ENCODE measurements around the gene MYL7. TPM values are rescaled to one million over a fixed set of nuclear protein-coding genes. Genes with fewer than 3 reads are reported as not detected.

The MYL7 gene
- total RNA-seq, 4 donors from 2014 or later: not detected

- 80 to 93% methylated on average over 1 to 8 of the region's 8 CpGs for WGBS, 2 donors (ENCODE audit: low coverage in 1 of 2)
- no peak for DNase-seq
- TF ChIP-seq EP300 (IDR thresholded peaks at IDR 0.05; ENCODE audit: low read depth): no peak
- TF ChIP-seq POLR2A (IDR thresholded peaks at IDR 0.05): no peak
- no peak for TF ChIP-seq CTCF (IDR thresholded peaks at IDR 0.05)
- Histone ChIP-seq H3K27ac (no peak overlapping the region), H3K9me3 (no peaks in the 10 kb centered on the region), H3K4me1 (peaks cover 6 to 20% (median 7%) of the 10 kb centered on the region in 4 donors), H3K27me3 (no peaks in the 10 kb centered on the region), H3K4me3 (no peak overlapping the region), H3K36me3 (no peaks in the 10 kb centered on the region)
- intact Hi-C loops (cut with DNase I; ENCODE audit: low total_unique reads) (loop anchor here (5.0 kb wide), 1 partner anchor 243 kb away; no protein-coding TSS in a partner anchor), in situ Hi-C loops (cut with MboI; ENCODE audit: low pct_ligation_motif_present in 1 of 4, low pct_unique_long_range_greater_than_20kb in 1 of 4, low sequenced_read_pairs in 3 of 4) (no loop called here)
These were observed 21.2 kb downstream of the MYL7 start for GRCh38 chr7:44119829-44120380.

GRCh38 chr7:44117801-44118429 is 23.2 kb downstream of the MYL7 start:
- peaks cover 6 to 13% (median 6%) of the 10 kb centered on the region in 4 donors for H3K4me1 ChIP-seq
- intact Hi-C loops (cut with DNase I; ENCODE audit: low total_unique reads): no loop called here
- WGBS, 2 donors (ENCODE audit: low coverage in 1 of 2): 91% methylated on average over 13 of the region's 13 CpGs; no CpG with 5 or more reads in 1 of the 2 donors
- DNase-seq: no peak
- no peak overlapping the region for H3K27ac ChIP-seq
- no peaks in the 10 kb centered on the region for H3K36me3 ChIP-seq
- TF ChIP-seq POLR2AphosphoS5 (IDR thresholded peaks at IDR 0.05) (no peak), EP300 (IDR thresholded peaks at IDR 0.05; ENCODE audit: low read depth) (no peak), CTCF (IDR thresholded peaks at IDR 0.05) (no peak), POLR2A (IDR thresholded peaks at IDR 0.05) (no peak)
- no peaks in the 10 kb centered on the region for H3K9me3 ChIP-seq
- in situ Hi-C loops (cut with MboI; ENCODE audit: low pct_ligation_motif_present in 1 of 4, low pct_unique_long_range_greater_than_20kb in 1 of 4, low sequenced_read_pairs in 3 of 4): no loop called here
- no peaks in the 10 kb centered on the region for H3K27me3 ChIP-seq
- H3K4me3 ChIP-seq: no peak overlapping the region

- Histone ChIP-seq H3K4me3 (no peak overlapping the region), H3K36me3 (no peaks in the 10 kb centered on the region), H3K4me1 (peaks cover 0 to 4% (median 0%) of the 10 kb centered on the region in 4 donors), H3K27ac (no peak overlapping the region), H3K9me3 (no peaks in the 10 kb centered on the region), H3K27me3 (no peaks in the 10 kb centered on the region)
- 90% methylated on average over 24 of the region's 25 CpGs; no CpG with 5 or more reads in 1 of the 2 donors for WGBS, 2 donors (ENCODE audit: low coverage in 1 of 2)
- intact Hi-C loops (cut with DNase I; ENCODE audit: low total_unique reads): no loop called here
- no peak for DNase-seq
- in situ Hi-C loops (cut with MboI; ENCODE audit: low pct_ligation_motif_present in 1 of 4, low pct_unique_long_range_greater_than_20kb in 1 of 4, low sequenced_read_pairs in 3 of 4): no loop called here
- TF ChIP-seq EP300 (IDR thresholded peaks at IDR 0.05; ENCODE audit: low read depth) (no peak), POLR2AphosphoS5 (IDR thresholded peaks at IDR 0.05) (no peak), POLR2A (IDR thresholded peaks at IDR 0.05) (no peak), CTCF (IDR thresholded peaks at IDR 0.05) (no peak)
These were observed 24.1 kb downstream of the MYL7 start for GRCh38 chr7:44116789-44117666.

GRCh38 chr7:44116087-44116788 is 24.9 kb downstream of the MYL7 start:
- Histone ChIP-seq H3K27ac (no peak overlapping the region), H3K9me3 (no peaks in the 10 kb centered on the region), H3K27me3 (no peaks in the 10 kb centered on the region), H3K4me3 (no peak overlapping the region), H3K36me3 (no peaks in the 10 kb centered on the region), H3K4me1 (no peaks in the 10 kb centered on the region)
- 87% methylated on average over 14 of the region's 17 CpGs; no CpG with 5 or more reads in 1 of the 2 donors for WGBS, 2 donors (ENCODE audit: low coverage in 1 of 2)
- intact Hi-C loops (cut with DNase I; ENCODE audit: low total_unique reads): no loop called here
- in situ Hi-C loops (cut with MboI; ENCODE audit: low pct_ligation_motif_present in 1 of 4, low pct_unique_long_range_greater_than_20kb in 1 of 4, low sequenced_read_pairs in 3 of 4): no loop called here
- no peak for DNase-seq
- TF ChIP-seq EP300 (IDR thresholded peaks at IDR 0.05; ENCODE audit: low read depth): no peak
- no peak for TF ChIP-seq POLR2A (IDR thresholded peaks at IDR 0.05)
- no peak for TF ChIP-seq POLR2AphosphoS5 (IDR thresholded peaks at IDR 0.05)
- no peak for TF ChIP-seq CTCF (IDR thresholded peaks at IDR 0.05)
